ENCODE data around the gene ZNF653.
"Not testable (repeated sequence)": the region's sequence is repeated elsewhere in the genome, so short reads cannot be mapped to it uniquely, and the experiment has no call there.

Gene ZNF653

DNA sequence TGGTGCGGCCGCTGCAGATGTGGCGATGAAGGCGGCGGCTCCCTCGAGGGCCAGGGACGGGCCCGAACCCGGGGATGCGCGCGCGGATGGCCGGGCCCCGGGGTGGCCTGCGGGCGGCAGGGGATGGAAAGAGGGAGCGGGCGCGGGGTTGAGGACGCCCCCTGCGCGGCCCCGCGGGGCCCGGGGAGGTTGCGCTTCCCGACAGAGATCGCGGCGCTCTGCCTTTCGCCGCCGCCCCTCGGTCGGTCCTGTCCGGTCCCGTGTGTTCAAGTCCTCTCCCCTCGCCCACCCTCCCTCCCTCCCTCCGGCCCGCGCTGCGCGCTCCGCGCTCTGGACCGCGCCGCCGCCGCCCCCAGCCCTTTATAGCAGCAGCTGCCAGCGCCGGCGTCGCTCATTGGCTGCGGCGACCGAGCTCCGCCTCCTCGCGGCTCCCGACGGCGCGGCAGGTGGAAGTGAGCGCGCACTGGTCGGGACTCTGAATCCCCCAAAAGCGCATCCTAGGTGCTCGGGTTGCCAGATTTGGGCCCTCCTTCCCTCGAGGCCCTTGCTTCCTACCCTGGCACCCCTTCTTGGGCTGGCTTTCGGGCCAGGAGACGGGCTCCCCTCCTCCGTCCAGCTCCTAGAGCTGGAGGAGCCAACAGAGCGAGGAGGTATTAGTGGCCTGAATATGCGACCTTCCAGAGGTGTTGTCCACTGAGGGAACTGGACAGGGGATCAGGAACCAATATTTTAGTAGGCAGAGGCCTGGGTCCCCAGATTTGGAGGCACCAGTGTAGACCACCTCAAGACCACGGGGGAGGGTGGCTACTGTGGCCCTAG, 24.7 kb downstream of the ZNF653 start, which contains the start of gene ELAVL3:
Gene ELAVL3 (minus strand): TSS at position 332 of the 819 bp plus-strand sequence. CDS start 438 bp downstream, outside the sequence.
- DNase-seq, result no peak

DNA sequence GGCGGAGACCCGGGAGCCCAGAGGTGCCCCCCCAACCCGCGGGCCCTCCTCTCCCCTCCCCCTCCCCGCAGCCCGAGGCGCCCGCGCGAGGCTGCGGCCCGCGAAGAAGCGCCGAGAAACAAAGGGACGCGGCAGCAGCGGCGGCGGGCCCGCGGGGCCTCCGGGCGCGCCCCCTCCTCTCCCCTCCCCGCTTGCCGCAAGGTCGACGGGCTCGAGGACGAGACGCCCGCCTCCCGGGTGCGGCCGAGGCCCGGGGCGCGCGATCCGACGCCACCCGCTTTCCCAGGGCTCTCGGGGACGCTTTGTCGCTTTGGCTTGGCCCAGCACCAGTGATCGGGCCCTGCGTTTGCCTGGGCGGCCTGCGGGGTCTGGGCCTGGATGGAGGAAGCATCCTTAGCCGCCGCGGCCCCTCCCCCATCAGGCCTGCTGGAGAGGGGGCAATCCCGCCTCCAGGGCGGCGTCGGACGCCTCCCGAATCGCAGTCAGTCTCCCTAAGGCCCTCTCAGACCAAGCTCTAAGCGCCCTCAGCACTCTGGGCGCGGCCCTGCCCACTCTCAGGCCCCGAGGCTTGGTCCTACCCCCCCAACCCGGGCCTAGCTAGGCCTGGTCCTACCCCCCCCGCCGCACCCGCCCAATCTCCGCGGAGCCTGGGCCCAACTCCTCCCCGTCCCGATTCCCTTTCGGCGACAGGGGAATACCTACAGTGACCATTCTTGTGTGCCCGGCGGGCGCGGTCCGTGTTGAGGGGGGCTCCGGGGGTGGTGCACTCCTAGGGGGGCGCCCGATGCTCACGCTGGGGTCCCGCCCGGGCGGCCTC, 25.5 kb downstream of the ZNF653 start:
- DNase-seq, result no peak

DNA sequence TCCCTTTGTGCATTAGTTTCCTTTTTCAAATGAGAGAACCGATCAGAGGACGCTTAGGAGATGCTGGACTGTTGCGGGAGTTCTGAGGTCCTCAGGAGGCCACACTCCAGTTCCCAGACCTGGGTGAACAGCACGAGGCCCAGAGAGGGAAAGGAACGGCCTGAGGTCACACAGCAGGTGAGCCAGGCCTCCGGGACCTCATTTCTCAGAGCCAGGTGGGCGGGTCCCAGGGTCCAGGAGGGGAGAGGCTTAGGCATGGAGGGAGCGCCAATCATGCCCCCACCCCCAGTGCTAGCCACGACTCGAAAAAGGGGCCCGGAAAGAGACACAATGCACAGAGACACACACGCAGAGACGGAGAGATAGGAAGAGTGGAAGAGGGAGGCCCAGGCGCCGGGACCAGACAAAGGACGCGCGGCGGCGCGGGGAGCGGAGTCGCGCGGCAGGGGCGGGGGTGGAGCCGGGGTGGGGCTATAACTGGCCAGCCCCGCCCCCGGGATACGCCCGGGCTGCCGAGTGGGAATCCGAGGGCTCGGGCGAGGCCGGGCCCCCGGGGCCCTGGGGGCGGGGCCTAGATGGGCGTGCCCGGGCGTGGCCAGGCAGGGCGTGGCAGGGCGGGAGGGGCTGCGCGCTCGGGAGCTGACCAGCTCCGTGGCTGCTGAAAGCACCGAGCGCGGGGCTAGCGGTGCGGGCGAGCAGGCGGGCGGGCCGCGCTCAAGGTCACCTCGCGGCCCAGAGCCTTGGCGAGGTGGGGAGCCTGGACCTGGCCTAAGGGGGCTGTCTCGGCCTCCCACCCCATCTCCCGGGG, 26.3 kb downstream of the ZNF653 start:
- no peak for DNase-seq

DNA sequence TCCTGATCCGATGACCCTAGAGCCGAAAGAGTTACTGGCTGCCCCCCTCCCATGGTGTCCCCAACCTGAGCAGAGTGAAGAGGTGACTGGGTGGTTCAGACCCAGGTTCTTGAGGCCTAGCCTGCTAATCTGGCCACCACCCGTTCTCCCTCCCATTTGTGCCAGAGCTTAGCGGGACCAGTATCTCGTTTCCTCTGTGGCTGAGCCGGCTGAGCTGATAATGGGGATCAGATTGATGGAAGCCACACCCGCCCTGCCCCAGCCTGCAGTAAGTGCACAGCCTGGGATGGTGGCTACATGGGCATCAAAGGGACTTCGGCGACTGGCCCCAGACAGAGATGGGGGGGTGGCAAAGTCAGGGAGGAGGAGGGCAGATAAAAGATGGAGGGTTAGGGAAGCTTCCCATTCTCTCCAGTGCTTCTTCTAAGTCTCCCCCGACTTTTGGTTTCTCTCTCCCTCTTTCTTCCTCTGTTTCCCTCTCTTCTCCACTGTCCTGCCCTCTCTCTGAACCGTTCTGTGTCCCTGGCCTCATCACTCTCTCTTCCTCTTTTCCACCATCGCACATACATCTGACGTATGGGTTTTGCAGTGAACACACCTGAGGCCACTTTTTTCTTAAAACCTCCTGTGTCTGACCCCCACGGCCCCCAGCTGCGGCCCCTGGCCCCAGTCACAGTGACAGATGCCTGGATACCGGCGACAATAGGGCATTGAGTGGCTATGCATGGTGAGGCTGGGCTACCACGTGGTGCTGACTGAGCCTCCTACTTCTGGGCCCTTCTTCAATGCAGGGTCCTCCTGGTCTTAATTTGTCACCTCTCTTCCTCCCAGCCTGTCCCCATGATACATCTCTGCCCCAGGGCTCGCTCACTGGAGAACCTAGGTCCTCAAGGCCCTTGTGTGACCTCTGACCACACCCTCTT, 27.2 kb downstream of the ZNF653 start:
- DNase-seq, result no peak

DNA sequence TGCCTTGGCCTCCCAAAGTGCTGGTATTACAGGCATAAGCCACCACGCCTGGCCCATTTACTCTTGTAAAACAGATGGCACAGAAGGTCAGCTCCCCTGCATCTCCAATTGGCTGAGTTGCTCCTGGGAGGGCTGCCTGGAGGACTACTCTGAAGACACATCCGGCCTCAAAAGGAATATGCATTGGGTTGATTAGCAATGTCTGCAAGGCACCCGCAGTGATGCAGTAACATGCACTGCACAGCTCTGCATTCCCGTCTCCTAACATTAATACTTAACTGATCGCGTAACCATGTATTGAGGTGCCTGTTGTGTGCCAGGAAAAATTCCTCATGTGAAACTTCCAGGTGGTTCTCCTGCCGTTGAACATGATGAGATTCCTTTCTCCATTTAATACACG, 29.8 kb downstream of the ZNF653 start:
- no peak for DNase-seq

DNA sequence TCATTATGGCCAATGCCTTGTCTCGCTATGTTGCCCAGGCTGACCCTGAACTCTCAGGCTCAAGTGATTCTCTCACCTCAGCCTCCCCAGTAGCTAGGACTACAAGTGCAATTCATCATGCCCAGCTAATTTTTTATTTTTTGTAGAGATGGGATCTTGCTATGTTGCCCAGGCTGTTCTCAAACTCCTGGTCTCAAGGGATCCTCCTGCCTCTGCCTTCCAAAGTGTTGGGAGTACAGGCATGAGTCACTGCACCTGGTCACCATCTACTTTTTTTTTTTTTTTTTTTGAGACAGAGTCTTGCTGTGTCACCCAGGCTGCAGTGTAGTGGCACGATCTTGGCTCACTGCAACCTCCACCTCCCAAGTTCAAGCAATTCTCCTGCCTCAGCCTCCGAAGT, 30.3 kb downstream of the ZNF653 start:
- DNase-seq, result not testable (repeated sequence)

DNA sequence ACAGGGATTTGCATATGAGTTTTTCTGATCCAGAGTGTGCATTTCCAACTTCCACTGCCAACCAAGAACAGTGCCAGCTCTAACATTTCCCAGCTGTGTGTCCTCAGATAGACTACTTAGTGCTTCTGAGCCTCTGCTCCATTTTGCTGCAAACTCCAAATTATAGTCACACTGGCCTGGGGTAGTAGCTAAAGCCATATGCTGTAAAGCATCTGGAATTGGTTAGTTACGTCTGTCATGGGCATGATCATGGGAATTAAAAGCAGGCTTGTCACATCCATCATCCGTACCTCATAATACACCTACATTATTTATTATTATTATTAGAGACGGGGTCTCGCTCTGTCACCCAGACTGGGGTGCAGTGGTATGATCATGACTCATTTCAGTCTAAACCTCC, 31.9 kb downstream of the ZNF653 start:
- DNase-seq, result no peak

DNA sequence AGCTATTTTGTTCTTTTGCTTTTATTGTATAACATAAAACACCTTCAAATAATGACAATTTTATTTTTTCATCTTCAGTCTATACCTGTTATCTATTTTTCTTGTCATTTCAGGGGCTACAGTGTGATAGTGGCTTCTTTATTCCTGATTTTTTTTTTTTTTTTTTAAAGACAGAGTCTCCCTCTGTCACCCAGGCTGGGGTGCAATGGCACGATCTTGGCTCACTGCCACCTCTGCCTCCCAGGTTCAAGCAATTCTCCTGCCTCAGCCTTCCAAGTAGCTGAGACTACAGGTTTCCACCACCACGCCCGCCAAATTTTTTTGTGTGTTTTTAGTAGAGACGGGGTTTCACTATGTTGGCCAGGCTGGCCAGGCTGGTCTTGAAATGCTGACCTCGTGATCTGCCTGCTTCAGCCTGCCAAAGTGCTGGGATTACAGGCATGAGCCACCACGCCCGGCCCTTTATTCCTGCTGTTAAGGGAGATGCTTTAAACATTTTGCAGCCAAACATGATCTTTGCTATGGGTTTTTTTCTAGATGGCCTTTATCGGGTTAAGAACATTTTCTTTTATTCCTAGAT, 37.3 kb downstream of the ZNF653 start:
- not testable (repeated sequence) for DNase-seq

DNA sequence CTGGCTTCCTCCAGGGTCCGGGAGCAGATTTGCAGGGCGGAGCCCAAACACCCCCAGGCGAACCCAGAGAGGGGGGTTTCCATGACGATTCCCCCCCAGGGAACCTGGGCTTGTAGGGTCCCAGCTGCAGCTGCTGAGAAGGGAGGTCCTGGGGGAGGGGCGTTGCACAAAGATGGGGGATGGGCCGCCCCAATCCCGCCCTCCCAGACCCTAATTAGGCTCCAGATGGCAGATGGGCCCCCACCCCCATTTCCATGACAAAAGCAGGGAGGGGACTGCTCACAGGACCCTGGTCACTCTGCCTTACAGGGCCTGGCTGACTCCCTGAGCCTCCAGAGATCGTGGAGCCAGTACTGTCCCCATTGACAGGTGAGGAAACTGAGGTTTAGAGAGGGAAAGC, 40.0 kb downstream of the ZNF653 start:
- DNase-seq, result no peak

DNA sequence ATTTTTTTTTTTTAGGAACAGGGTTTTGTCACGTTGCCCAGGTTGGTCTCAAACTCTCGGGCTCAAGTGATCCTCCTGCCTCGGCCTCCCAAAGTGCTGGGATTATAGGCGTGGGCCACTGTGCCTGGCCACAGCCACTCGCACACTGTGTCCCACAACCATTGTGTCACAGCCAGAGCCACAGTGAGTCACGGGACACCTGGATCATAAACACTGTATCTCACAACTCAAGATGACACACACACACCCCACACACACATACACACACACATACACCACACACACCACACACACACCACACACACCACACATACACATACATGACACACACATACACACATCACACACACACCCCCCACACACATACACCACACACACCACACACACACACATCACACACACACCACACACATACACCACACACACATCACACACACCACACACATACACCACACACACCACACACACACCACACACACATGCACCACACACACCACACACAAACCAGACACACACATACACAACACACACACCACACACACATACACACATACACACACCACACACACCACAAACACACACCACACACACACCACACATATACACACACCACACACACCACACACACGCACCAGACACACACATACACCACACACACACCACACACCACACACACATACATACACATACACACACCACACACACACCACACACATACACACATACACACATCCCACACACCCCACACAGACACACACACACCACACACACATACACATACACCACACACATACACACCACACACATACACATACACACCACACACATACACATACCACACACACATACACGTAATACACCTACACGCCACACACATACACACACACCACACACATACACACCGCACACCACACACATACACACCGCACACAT, 41.0 kb downstream of the ZNF653 start:
- no peak for DNase-seq

DNA sequence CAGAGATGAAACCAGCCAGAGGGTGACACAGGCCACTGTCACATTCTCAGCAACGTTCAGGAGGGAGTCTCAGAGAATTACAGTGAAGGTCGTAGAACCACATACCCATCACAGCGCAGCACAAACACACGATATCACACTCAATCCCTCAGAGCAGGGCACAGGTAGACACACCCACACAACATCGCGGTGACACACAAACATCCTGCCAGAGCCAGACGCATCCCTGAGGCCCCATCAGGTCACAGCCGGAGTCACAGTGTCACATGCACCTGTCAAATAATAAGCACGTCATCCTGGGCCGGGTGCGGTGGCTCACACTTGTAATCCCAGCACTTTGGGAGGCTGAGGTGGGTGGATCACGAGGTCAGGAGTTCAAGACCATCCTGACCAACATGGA, 42.2 kb downstream of the ZNF653 start:
- DNase-seq, result no peak

DNA sequence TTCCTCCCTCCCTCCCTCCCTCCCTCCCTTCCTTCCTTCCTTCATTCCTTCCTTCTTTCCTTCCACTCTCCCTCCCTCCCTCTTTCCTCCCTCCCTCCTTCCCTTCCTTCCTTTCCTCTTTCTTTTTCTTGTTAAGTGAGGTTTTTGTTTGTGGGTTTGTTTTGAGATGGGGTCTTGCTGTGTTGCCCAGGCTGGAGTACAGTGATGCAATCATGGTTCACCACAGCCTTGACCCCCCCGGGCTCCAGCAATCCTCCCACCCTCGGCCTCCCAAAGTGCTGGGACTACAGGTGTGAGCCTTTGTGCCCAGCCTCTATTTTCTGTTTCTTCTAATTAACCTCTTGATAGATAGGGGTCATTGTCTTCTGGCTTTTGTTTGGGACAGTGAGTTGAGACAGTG, 44.2 kb downstream of the ZNF653 start:
- no peak for DNase-seq

DNA sequence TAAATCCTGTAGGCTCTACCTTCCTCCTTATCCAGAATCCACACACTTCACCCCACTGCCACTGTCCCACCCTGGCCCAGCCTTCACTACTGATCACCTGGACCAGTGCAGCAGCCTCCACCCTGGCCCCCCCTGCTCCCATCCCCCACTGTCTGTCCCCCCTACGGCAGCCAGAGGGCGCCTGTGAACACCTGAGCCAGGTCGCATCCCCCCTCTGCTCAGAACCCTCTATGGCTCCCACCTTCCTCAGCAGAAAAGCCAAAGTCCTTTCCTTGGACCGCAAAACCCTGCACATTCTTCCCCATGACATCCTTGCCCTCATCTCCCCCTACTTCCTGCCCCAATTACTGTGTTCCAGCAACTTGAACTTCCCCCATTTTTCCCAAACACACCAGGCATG, 45.4 kb downstream of the ZNF653 start:
- no peak for DNase-seq

DNA sequence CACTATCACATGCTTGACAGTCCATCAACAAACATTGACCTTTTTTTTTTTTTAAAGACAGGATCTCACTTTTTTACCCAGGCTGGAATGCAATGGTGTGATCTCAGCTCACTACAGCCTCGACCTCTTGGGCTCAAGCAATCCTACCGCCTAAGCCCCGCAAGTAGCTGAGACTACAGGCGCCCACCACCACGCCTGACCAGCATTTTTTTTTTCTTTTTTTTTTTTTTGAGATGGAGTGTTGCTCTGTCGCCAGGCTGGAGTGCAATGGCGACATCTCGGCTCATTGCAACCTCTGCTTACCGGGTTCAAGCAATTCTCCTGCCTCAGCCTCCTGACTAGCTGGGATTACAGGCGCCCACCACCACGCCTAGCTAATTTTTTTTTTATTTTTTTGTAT, 46.7 kb downstream of the ZNF653 start:
- DNase-seq, result not testable (repeated sequence)

DNA sequence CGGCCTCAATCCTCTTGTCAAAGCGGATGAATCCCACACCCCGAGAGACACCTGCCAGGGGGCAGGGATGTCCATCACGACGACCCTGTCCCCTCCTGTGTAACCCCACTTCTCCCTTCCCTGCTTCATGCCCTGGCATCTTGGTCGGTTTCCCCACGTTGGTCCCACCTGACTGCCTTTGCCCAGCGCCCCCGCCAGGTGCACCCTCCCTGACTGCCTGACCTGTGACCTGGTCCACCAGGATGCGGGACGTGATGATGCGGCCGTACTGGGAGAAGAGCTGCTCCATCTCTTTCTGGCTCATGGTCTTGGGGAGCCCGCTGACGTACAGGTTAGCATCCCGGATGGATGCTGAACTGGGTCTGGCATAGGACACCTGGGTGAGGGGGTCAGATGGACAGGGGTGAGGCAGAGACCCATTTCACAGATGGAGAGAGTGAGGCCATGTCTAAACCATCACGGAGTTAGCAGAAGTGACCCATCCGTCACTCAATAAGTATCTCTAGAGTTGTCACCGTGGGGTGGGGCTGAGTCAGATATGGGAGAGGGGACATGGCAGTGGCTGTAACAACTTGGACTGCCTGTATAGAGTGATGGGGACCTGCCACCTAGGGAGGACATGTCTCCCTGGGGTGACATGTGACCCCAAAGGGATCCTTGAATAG, 47.3 kb downstream of the ZNF653 start:
- DNase-seq, result no peak

DNA sequence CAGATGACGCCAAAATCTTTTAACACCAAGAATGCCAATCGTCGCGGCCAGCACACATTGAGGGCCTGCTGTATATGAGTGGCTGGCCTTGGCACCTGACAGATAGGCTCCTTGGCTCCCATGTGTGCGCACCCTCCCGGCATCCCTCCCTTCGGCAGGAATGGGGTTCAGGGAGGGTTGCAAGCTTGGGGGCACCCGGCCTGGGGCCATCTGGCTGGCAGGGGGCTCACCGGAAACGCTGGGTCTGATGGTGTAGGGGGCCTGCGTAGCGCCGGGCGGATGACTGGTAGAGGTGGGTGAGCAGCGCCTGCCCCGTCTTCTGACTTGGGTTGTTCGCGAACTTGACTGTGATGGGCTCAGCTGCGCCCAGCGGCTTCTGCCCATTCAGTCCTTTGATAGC, 47.8 kb downstream of the ZNF653 start:
- no peak for DNase-seq

DNA sequence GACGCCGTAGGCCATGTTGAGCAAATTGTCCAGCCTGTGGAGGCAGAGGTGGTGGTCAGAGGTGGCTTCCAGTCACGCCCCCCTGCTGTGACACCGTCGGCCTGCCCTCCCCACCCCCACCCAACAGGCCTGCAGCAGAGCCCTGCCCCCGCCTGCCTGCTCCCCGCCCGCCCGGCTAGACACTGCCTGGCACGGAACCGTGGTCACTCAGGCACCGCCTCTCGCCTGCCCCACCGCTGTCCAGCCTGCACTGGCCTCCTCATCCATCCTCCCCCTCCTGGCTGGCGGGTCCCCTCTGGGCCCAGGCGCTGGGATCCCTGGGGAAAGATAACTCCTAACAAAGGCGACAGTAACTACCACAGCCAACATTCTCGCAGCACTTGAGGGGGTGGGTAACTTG, 48.5 kb downstream of the ZNF653 start:
- no peak for DNase-seq

DNA sequence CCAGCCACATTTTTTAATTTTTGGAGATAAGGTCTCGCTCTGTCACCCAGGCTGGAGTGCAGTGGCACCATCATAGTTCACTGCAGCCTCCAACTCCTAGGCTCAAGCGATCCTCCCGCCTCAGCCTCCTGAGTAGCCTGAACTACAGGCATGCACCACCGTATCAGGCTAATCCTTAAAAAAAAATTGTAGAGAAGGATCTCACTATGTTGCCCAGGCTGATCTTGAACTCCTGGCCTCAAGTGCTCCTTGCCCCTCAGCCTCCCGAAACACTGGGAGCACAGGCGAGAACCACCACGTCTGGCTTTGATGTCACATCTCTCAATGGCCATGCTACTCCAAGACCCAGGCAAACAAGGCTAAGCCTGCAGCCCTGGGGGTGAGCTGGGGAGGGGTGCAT, 49.0 kb downstream of the ZNF653 start:
- DNase-seq, result no peak

DNA sequence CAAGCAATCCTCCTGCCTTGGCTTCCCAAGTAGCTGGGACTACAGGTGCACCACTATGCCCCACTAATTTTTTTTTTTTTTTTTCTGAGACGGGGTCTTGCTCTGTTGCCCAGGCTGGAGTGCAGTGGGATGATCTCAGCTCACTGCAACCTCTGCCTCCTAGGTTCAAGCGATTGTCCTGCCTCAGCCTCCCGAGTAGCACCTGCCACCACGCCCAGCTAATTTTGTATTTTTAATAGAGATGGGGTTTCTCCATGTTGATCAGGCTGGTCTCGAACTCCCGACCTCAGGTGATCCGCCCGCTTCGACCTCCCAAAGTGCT, 50.4 kb downstream of the ZNF653 start:
- DNase-seq, result not testable (repeated sequence)

All from cortex of kidney (tissue), 1 donor.